Stomach (tissue), 9 donors: ENCODE measurements around the gene CACUL1. TPM values are rescaled to one million over a fixed set of nuclear protein-coding genes. Genes with fewer than 3 reads are reported as not detected.
"Not testable (repeated sequence)": the region's sequence is repeated elsewhere in the genome, so short reads cannot be mapped to it uniquely, and the experiment has no call there.

ENCODE experiments used
- DNase-seq, 2 donors: peaks; one replicate each; pipeline versions ENCODE4 v3.0.0 to v3.0.0-alpha.2; 2013 to 2019
- H3K27ac ChIP-seq, 5 donors: fragments of 200-600 bp in 4 of 5; sonication (generic) in 4 of 5; one replicate each; pipeline ENCODE4 v1.5.1; 2013 to 2019; ENCODE audit warnings: mild to moderate bottlenecking in 1 of 5, moderate library complexity in 1 of 5
- H3K27me3 ChIP-seq, 3 donors: fragments of 200-600 bp; sonication (generic); one replicate each; pipeline ENCODE4 v1.5.1; 2017 to 2019; ENCODE audit warnings: mixed run types in 1 of 3
- H3K36me3 ChIP-seq, 4 donors: fragments of 200-600 bp; sonication (generic); 1 replicate in 3 of 4; 2 replicates in 1 of 4; pipeline ENCODE4 v1.5.1; 2016 to 2019
- H3K4me1 ChIP-seq, 4 donors: fragments of 200-600 bp; sonication (generic); one replicate each; pipeline ENCODE4 v1.5.1; 2016 to 2019
- H3K4me3 ChIP-seq, 4 donors: fragments of 200-600 bp; sonication (generic) in 3 of 4; one replicate each; pipeline ENCODE4 v1.5.1; 2016 to 2019; ENCODE audit warnings: mild to moderate bottlenecking in 1 of 4
- H3K9me3 ChIP-seq, 4 donors: fragments of 200-600 bp; sonication (generic); one replicate each; pipeline ENCODE4 v1.5.1; 2016 to 2019
- CTCF ChIP-seq, 7 experiments: fragments of 450-650 bp in 4 of 7; fragments of 200-600 bp in 3 of 7; sonication (generic) in 3 of 7; IDR thresholded peaks; one replicate each; pipeline ENCODE4 v1.5.1; 2016 to 2019; ENCODE audit warnings: antibody characterized with exemption in 7 of 7, control low read depth in 2 of 7, mild to moderate bottlenecking in 1 of 7
- EP300 ChIP-seq: sonication (generic); formaldehyde crosslinking; IDR thresholded peaks from one replicate; pipeline ENCODE4 v1.6.1; 2017; ENCODE audit warnings: antibody characterized with exemption
- POLR2A ChIP-seq, 4 donors: fragments of 450-650 bp; IDR thresholded peaks; one replicate each; pipeline ENCODE4 v1.6.1; 2016; ENCODE audit warnings: antibody characterized with exemption in 4 of 4, control low read depth in 2 of 4, mild to moderate bottlenecking in 1 of 4, moderate library complexity in 1 of 4
- POLR2AphosphoS5 ChIP-seq, 3 donors: sonication (generic); formaldehyde crosslinking; IDR thresholded peaks; one replicate each; pipeline ENCODE4 v1.6.1; 2016; ENCODE audit warnings: antibody characterized with exemption in 3 of 3
- WGBS, 5 donors: extraction: QIAGEN DNeasy Blood & Tissue Kit in 3 of 5; methylation state at CpG; one replicate each; pipeline versions ENCODE4 v1.1.5 to v1.1.7; 2013 to 2018; 5-methylcytosine and 5-hydroxymethylcytosine counted together
- intact Hi-C: fragments of 100-400 bp; cut with DNase I; formaldehyde crosslinking; loops from one replicate; pipeline ENCODE4 v1.15.1; 2023; ENCODE audit warnings: low total_unique reads
- polyA plus RNA-seq, 3 donors: library from polyadenylated mRNA; stranded (reverse); fragments of 200-250 nt; gene quantifications; one replicate each; pipeline ENCODE4 v1.2.3, GENCODE V29; 2013
- total RNA-seq, 5 donors: library from RNA; depleted of rRNA; stranded (reverse); fragments of >200 nt; gene quantifications; one replicate each; pipeline versions ENCODE4 v1.1.0 to v1.2.3, GENCODE V29; 2014 to 2016
- donor health status: healthy with polysubstance abuse.
- donor health status: Bipolar disorder and iron deficiency.
- donor health status: healthy.

CACUL1 gene
- total and polyA plus RNA-seq, 8 donors: 5.1 to 76.9 (median 18.5) TPM

- H3K36me3 ChIP-seq: no peaks in the 10 kb centered on the region
- H3K4me1 ChIP-seq: no peaks in the 10 kb centered on the region
- WGBS, 5 donors: 46 to 89% (median 67%) methylated on average over 3 of the region's 3 CpGs
- H3K9me3 ChIP-seq: peaks cover 0 to 49% (median 30%) of the 10 kb centered on the region in 4 donors
- H3K27me3 ChIP-seq: no peaks in the 10 kb centered on the region
- no peak for TF ChIP-seq CTCF (IDR thresholded peaks at IDR 0.05)
- TF ChIP-seq POLR2A (IDR thresholded peaks at IDR 0.05): no peak
- no peak for TF ChIP-seq POLR2AphosphoS5 (IDR thresholded peaks at IDR 0.05)
- no peak for TF ChIP-seq EP300
- intact Hi-C loops: no loop called here
- H3K4me3 ChIP-seq: no peak overlapping the region
- H3K27ac ChIP-seq: no peak overlapping the region
- no peak for DNase-seq
Observed at GRCh38 chr10:118658762-118659161, 96.0 kb downstream of the CACUL1 start.

DNA sequence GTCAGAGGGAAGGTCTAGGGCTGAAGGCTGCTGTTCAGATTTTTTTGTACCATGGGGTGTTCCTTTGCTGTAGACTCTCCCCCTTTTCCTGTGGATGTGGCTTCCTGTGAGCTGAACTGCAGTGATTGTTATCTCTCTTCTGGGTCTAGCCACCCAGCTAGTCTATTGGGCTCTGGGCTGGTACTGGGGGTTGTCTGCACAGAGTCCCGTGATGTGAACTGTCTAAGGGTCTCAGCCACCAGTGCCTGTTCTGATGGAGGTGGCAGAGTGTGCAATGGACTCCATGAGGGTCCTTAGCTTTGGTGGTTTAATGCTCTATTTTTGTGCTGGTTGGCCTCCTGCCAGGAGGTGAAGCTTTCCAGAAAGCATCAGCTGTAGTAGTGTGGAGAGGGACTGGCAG, 96.6 kb downstream of the CACUL1 start:
- H3K36me3 ChIP-seq, intact Hi-C loops, H3K4me3 ChIP-seq, H3K4me1 ChIP-seq, H3K27ac ChIP-seq, DNase-seq, H3K27me3 ChIP-seq: not testable (repeated sequence)
- WGBS, 5 donors: 63 to 89% (median 81%) methylated on average over 1 of the region's 1 CpG
- H3K9me3 ChIP-seq: peaks cover 0 to 49% (median 30%) of the 10 kb centered on the region in 4 donors

DNA sequence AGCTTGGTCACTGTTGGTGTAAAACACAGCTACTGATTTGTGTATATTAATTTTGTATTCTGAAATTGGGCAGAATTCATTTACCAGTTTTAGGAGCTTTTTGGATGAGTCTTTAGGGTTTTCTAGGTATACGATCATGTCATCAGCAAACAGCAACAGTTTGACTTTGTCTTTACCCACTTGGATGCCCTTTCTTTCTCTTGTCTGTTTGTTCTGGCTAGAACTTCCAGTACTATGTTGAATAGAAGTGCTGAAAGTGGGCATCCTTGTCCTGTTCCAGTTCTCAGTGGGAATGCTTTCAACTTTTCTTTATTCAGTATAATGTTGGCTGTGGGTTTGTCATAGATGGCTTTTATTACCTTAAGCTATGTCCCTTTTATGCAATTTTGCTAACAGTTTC, 109.5 kb downstream of the CACUL1 start:
- H3K36me3 ChIP-seq, H3K27me3 ChIP-seq, H3K9me3 ChIP-seq, H3K4me3 ChIP-seq, H3K27ac ChIP-seq, H3K4me1 ChIP-seq, DNase-seq, intact Hi-C loops: not testable (repeated sequence)
- 81 to 91% (median 86%) methylated on average over 1 of the region's 1 CpG for WGBS, 5 donors

- Histone ChIP-seq H3K36me3 (no peaks in the 10 kb centered on the region), H3K4me1 (no peaks in the 10 kb centered on the region), H3K27me3 (no peaks in the 10 kb centered on the region), H3K4me3 (no peak overlapping the region), H3K9me3 (peaks cover 0 to 3% (median 0%) of the 10 kb centered on the region in 4 donors), H3K27ac (no peak overlapping the region)
- WGBS, 5 donors: 61 to 67% (median 63%) methylated on average over 2 of the region's 2 CpGs
- TF ChIP-seq EP300 (no peak), POLR2AphosphoS5 (IDR thresholded peaks at IDR 0.05) (no peak), CTCF (IDR thresholded peaks at IDR 0.05) (no peak), POLR2A (IDR thresholded peaks at IDR 0.05) (no peak)
- intact Hi-C loops: no loop called here
- DNase-seq: no peak
Observed at GRCh38 chr10:118642228-118642627, 112.5 kb downstream of the CACUL1 start.

- no peak for TF ChIP-seq CTCF (IDR thresholded peaks at IDR 0.05)
- no peak for TF ChIP-seq POLR2A (IDR thresholded peaks at IDR 0.05)
- TF ChIP-seq EP300: no peak
- 76 to 84% (median 80%) methylated on average over 7 to 9 of the region's 9 CpGs for WGBS, 5 donors
- no peak for DNase-seq
- H3K27ac ChIP-seq: no peak overlapping the region
- no peaks in the 10 kb centered on the region for H3K27me3 ChIP-seq
- no peaks in the 10 kb centered on the region for H3K36me3 ChIP-seq
- H3K4me1 ChIP-seq: no peaks in the 10 kb centered on the region
- H3K9me3 ChIP-seq: peaks cover 0 to 3% (median 0%) of the 10 kb centered on the region in 4 donors
- intact Hi-C loops: no loop called here
- H3K4me3 ChIP-seq: no peak overlapping the region
Observed at GRCh38 chr10:118638680-118639079, 116.1 kb downstream of the CACUL1 start.
